GM12874 (cell line): Measurements from ENCODE around the gene MMAB.

Source experiments
- TF ChIP-seq, protein P1 (sequence below): IDR thresholded peaks from 2 replicates; pipeline ENCODE4 v1.5.1; 2011; ENCODE audit warnings: low read depth, mild to moderate bottlenecking, control low read depth, low read length, moderate library complexity; ENCODE audit not compliant: insufficient read depth

MMAB gene

DNA sequence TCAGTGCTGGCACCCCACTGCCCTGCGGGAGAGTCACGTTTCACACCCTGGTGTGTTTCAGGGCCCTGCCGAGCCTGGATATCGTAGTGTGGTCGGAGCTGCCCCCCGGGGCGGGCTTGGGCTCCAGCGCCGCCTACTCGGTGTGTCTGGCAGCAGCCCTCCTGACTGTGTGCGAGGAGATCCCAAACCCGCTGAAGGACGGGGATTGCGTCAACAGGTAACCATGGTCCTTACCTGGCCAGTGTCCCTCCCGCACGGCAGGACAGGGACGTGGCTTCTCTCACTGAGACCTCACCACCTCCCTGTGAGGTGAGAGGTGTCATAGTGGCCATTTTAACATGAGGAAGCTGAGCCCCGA lies 8.0 kb upstream of the MMAB start:
- TF ChIP-seq, protein P1, sequence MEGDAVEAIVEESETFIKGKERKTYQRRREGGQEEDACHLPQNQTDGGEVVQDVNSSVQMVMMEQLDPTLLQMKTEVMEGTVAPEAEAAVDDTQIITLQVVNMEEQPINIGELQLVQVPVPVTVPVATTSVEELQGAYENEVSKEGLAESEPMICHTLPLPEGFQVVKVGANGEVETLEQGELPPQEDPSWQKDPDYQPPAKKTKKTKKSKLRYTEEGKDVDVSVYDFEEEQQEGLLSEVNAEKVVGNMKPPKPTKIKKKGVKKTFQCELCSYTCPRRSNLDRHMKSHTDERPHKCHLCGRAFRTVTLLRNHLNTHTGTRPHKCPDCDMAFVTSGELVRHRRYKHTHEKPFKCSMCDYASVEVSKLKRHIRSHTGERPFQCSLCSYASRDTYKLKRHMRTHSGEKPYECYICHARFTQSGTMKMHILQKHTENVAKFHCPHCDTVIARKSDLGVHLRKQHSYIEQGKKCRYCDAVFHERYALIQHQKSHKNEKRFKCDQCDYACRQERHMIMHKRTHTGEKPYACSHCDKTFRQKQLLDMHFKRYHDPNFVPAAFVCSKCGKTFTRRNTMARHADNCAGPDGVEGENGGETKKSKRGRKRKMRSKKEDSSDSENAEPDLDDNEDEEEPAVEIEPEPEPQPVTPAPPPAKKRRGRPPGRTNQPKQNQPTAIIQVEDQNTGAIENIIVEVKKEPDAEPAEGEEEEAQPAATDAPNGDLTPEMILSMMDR = no peak

DNA sequence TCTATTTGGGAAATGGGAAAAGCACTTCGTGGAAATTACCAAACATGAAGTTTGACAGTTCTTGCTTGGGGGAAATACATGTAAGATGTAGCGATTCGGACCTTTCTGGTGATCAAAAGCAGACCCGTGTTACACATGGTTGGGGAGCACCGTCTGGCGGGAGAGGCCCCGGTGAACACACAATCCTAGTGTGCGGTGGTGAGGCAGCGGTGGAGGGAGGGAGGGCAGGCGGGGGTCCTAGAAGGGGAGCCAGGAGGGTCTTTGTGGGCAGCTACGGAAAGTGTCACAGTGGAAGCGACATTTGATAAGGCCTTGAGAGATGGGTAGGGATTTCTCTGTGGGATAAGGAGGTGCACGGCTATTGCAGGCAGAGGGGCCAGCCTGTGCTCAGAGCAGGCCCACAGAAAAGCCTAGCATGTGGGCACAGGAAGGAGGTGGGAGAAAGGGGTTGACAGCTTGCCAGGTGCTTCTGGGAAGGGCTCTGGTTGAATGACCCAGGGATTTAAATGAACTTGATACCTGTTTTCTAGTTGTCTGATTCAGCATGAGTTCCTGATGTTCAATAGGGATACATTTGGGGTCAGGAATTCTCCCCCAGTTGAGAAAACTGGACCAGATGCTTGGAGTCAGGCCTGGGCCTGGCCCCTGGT lies 7.5 kb upstream of the MMAB start:
- TF ChIP-seq, protein P1 = no peak

DNA sequence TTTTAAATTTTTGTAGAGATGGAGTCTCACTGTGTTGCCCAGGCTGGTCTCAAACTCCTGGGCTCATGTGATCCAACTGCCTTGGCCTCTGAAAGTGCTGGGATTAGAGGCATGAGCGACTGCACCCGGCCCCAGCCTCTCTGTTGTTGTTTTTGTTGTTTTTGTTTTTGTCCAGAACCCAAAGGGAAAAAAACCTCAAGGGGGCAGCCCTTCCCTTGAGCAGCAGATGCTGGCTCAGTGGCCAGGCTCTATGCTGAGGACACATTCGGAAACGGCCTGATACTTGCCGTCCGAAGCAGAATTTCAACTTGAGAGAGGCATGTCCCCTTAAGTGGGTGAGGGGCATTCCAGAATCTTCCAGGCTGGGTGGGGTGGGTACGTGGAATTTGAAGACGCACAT lies 7.0 kb upstream of the MMAB start:
- TF ChIP-seq, protein P1 = no peak

DNA sequence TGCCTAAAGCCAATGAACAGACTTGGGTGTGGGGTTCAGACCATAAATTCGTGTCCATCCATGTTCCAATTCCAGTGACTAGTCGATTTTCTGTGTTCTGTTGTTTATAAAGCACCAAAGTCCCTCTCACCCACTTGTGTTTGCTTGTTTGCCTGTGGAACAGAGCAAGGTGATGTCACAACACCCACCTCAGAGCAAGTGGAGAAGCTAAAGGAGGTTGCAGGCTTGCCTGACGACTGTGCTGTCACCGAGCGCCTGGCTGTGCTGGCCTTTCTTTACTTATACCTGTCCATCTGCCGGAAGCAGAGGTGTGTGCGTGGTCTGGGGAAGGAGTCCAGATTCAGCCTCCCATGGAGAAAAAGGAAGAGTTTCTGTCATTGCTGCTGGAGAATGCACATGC lies 6.3 kb upstream of the MMAB start:
- TF ChIP-seq, protein P1 = no peak

DNA sequence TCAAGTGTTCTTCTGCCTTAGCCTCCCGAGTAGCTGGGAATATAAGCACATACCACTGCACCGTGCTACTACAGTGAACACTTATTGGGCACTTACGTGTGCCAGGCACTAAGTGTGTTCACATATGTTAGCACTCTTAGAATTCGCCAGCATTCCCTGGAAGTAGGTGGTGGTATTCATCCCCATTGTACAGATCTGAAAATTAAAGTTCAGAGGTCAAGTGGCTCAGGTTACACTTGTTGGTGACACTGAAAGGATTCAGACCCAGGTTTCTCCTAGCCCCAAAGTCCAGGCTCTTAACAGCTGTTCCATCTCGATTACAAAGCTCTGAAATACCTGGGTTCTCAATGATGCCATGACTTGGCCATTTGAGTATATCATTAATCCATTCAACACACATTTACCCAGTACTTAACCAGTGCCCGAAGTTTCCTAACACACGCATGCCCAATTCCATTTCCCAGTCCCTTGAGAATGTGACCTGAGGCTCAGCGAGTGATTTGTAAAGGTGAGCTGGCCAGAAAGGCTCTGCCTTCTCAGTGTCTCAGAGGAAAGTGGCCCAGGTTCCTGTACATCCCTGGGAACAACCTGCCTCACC lies 5.1 kb upstream of the MMAB start:
- TF ChIP-seq, protein P1 = no peak

DNA sequence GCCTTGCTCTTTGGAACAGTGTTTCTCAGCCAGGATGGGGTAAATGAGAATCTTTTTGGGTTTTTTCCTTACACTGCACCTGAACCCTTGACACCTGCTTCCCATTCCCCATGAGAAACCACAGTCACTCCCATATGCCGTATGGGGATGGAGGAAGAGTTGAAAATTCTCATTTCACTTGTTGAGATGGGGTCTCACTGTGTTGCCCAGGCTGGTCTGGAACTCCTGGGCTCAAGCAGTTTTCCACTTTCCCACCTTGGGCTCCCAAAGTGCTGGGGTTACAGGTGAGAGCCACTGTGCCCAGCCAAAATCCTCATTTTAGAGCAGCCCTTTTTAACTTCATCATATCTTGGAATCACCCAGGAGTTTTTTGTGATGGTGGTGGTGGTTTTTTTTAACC lies 4.0 kb upstream of the MMAB start:
- TF ChIP-seq, protein P1 = no peak

DNA sequence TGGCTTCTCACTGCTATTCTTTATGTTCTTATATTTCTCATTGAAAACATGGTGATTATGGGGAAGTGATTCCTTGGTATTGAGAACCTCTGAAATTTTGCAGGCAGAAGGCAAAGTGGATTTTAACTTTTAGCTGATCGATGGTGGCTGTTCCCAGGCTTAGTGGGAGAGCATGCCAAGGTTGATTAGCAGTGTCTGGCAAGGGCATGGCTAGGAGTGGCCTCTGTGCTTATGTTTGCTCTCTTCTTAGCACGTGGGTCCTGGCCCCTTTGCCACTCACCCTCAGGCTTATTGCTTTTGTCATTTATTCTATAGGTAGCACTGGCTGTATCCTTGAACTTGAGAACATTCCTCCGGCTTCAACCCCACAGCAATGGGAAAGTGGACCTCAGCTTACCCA lies 2.4 kb upstream of the MMAB start:
- TF ChIP-seq, protein P1 = no peak
